ENCODE results near the gene ULK4.
"Not testable (repeated sequence)": the region's sequence is repeated elsewhere in the genome, so short reads cannot be mapped to it uniquely, and the experiment has no call there.

The ULK4 gene

DNA sequence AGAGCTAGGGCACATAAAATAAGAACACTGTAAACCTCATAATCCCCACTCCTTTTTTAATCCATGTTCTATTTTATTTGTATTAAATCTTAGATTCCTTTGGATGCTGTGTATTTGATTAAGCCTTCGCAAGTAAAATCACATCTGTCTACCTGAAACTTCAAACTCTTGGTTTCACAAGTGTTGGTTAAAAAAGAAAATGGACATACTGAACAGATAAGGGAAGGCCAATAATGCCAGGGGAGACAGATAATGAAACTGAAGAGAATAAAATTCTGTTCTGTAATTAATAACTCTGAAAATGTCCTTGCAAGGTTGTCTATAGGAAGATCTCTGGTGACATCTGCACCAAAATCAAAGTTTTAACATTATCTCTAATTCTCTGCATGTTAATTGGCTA lies 114.2 kb downstream of the ULK4 start:
- no peak overlapping the region for H3K4me3 ChIP-seq (ENCODE audit: low read depth in 1 of 5, low read length in 5 of 5)
- no peaks in the 10 kb centered on the region for H3K27me3 ChIP-seq (ENCODE audit: control insufficient read depth in 5 of 5, insufficient read depth in 4 of 5, low read length in 5 of 5)
- H3K4me1 ChIP-seq (ENCODE audit: control insufficient read depth in 5 of 5, insufficient read depth in 5 of 5, low read length in 5 of 5): peaks cover 0 to 6% (median 0%) of the 10 kb centered on the region in 5 donors
- H3K27ac ChIP-seq (ENCODE audit: low read depth, low read length): no peak overlapping the region
- no peaks in the 10 kb centered on the region for H3K36me3 ChIP-seq (ENCODE audit: control insufficient read depth in 5 of 5, insufficient read depth in 5 of 5, low read length in 5 of 5)
- H3K9me3 ChIP-seq (ENCODE audit: control insufficient read depth in 5 of 5, low read length in 5 of 5): no peaks in the 10 kb centered on the region
- H3K9ac ChIP-seq (ENCODE audit: low read length in 5 of 5): no peak overlapping the region

DNA sequence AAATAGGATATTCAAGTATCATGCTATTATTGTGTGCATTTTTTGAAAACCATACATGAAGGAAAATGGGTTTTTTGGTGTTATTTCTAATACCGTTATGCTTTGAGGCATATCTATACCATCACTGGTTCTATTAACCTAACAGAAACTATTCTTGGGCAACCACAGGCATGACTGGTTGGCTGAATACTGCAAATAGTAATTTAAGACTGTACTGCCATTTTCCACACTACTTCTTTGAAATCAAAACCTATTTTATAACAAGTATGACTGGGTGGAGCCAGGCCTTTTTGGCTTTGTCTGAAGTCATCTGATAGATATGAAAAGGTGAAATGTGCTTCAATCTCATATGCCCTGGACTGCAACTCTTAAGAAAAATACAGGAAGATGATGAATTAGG lies 115.1 kb downstream of the ULK4 start:
- H3K27ac ChIP-seq (ENCODE audit: low read depth, low read length): no peak overlapping the region
- H3K27me3 ChIP-seq (ENCODE audit: control insufficient read depth in 5 of 5, insufficient read depth in 4 of 5, low read length in 5 of 5): no peaks in the 10 kb centered on the region
- peaks cover 0 to 6% (median 0%) of the 10 kb centered on the region in 5 donors for H3K4me1 ChIP-seq (ENCODE audit: control insufficient read depth in 5 of 5, insufficient read depth in 5 of 5, low read length in 5 of 5)
- H3K9ac ChIP-seq (ENCODE audit: low read length in 5 of 5): no peak overlapping the region
- H3K36me3 ChIP-seq (ENCODE audit: control insufficient read depth in 5 of 5, insufficient read depth in 5 of 5, low read length in 5 of 5): no peaks in the 10 kb centered on the region
- H3K9me3 ChIP-seq (ENCODE audit: control insufficient read depth in 5 of 5, low read length in 5 of 5): no peaks in the 10 kb centered on the region
- no peak overlapping the region for H3K4me3 ChIP-seq (ENCODE audit: low read depth in 1 of 5, low read length in 5 of 5)

- no peak overlapping the region for H3K4me3 ChIP-seq (ENCODE audit: low read depth in 1 of 5, low read length in 5 of 5)
- H3K27me3 ChIP-seq (ENCODE audit: control insufficient read depth in 5 of 5, insufficient read depth in 4 of 5, low read length in 5 of 5): no peaks in the 10 kb centered on the region
- no peak overlapping the region for H3K27ac ChIP-seq (ENCODE audit: low read depth, low read length)
- H3K36me3 ChIP-seq (ENCODE audit: control insufficient read depth in 5 of 5, insufficient read depth in 5 of 5, low read length in 5 of 5): no peaks in the 10 kb centered on the region
- H3K4me1 ChIP-seq (ENCODE audit: control insufficient read depth in 5 of 5, insufficient read depth in 5 of 5, low read length in 5 of 5): peaks cover 0 to 6% (median 0%) of the 10 kb centered on the region in 5 donors
- H3K9ac ChIP-seq (ENCODE audit: low read length in 5 of 5): no peak overlapping the region
- H3K9me3 ChIP-seq (ENCODE audit: control insufficient read depth in 5 of 5, low read length in 5 of 5): no peaks in the 10 kb centered on the region
Measured at GRCh38 chr3:41845826-41846225, 116.1 kb downstream of the ULK4 start.

DNA sequence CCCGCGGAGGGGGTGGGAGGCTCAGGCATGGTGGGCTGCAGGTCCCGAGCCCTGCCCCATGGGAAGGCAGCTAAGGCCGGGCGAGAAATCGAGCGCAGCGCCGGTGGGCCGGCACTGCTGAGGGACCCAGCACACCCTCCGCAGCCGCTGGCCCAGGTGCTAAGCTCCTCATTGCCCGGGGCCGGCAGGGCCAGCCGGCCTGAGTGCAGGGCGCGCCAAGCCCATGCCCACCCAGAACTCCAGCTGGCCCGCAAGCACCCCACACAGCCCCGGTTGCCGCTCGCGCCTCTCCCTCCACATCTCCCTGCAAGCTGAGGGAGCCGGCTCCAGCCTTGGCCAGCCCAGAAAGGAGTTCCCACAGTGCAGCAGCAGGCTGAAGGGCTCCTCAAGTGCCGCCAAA lies 117.6 kb downstream of the ULK4 start:
- not testable (repeated sequence) for H3K9me3 ChIP-seq (ENCODE audit: control insufficient read depth in 5 of 5, low read length in 5 of 5); H3K27me3 ChIP-seq (ENCODE audit: control insufficient read depth in 5 of 5, insufficient read depth in 4 of 5, low read length in 5 of 5); H3K36me3 ChIP-seq (ENCODE audit: control insufficient read depth in 5 of 5, insufficient read depth in 5 of 5, low read length in 5 of 5); H3K27ac ChIP-seq (ENCODE audit: low read depth, low read length); H3K4me3 ChIP-seq (ENCODE audit: low read depth in 1 of 5, low read length in 5 of 5); H3K9ac ChIP-seq (ENCODE audit: low read length in 5 of 5); H3K4me1 ChIP-seq (ENCODE audit: control insufficient read depth in 5 of 5, insufficient read depth in 5 of 5, low read length in 5 of 5)

- H3K27ac ChIP-seq (ENCODE audit: low read depth, low read length); H3K9me3 ChIP-seq (ENCODE audit: control insufficient read depth in 5 of 5, low read length in 5 of 5); H3K4me3 ChIP-seq (ENCODE audit: low read depth in 1 of 5, low read length in 5 of 5); H3K9ac ChIP-seq (ENCODE audit: low read length in 5 of 5); H3K36me3 ChIP-seq (ENCODE audit: control insufficient read depth in 5 of 5, insufficient read depth in 5 of 5, low read length in 5 of 5); H3K27me3 ChIP-seq (ENCODE audit: control insufficient read depth in 5 of 5, insufficient read depth in 4 of 5, low read length in 5 of 5); H3K4me1 ChIP-seq (ENCODE audit: control insufficient read depth in 5 of 5, insufficient read depth in 5 of 5, low read length in 5 of 5): not testable (repeated sequence)
Measured at GRCh38 chr3:41840936-41841668, 120.8 kb downstream of the ULK4 start.

DNA sequence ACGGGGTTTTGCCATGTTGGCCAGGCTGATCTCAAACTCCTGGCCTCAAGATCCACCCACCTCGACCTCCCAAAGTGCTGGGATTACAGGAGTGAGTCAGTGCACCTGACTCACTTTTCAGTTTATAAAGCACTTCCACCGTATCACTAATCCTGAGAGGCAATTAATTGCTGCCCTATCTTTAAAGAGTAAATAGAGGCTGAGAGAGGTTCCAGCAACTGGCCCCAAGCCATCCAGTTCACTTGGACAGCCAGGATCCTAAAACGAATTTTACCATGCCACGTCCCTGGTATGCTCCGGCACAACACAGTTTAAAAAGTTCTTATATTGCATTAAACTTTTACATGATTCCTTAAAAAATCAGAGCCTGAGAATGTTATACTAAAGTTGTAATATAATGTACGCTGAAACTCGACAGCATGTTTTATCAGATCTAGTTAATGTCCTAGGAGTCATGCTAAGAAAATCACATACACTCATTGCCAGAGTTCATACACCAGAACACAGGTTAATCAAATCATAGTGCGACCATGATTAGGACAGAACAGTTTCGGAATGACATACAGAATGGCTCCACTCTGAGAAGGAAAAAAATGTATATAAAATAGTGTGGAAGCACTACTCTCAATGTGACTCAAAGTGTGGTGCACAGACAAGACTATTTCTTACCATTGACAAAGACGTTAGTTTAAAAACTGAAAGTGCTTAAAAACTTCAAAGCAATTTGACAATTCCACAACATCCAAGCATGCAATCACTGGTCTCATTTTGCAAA lies 125.4 kb downstream of the ULK4 start:
- Histone ChIP-seq H3K9me3 (ENCODE audit: control insufficient read depth in 5 of 5, low read length in 5 of 5) (peaks cover 0 to 4% (median 0%) of the 10 kb centered on the region in 5 donors), H3K4me1 (ENCODE audit: control insufficient read depth in 5 of 5, insufficient read depth in 5 of 5, low read length in 5 of 5) (no peaks in the 10 kb centered on the region), H3K27me3 (ENCODE audit: control insufficient read depth in 5 of 5, insufficient read depth in 4 of 5, low read length in 5 of 5) (no peaks in the 10 kb centered on the region), H3K9ac (ENCODE audit: low read length in 5 of 5) (no peak overlapping the region), H3K36me3 (ENCODE audit: control insufficient read depth in 5 of 5, insufficient read depth in 5 of 5, low read length in 5 of 5) (peaks cover 0 to 5% (median 0%) of the 10 kb centered on the region in 5 donors), H3K27ac (ENCODE audit: low read depth, low read length) (no peak overlapping the region), H3K4me3 (ENCODE audit: low read depth in 1 of 5, low read length in 5 of 5) (no peak overlapping the region)

GRCh38 chr3:41833628-41834027 lies 128.3 kb downstream of the ULK4 start:
- Histone ChIP-seq H3K9ac (ENCODE audit: low read length in 5 of 5) (no peak overlapping the region), H3K27ac (ENCODE audit: low read depth, low read length) (no peak overlapping the region), H3K4me3 (ENCODE audit: low read depth in 1 of 5, low read length in 5 of 5) (no peak overlapping the region), H3K27me3 (ENCODE audit: control insufficient read depth in 5 of 5, insufficient read depth in 4 of 5, low read length in 5 of 5) (no peaks in the 10 kb centered on the region), H3K36me3 (ENCODE audit: control insufficient read depth in 5 of 5, insufficient read depth in 5 of 5, low read length in 5 of 5) (peaks cover 0 to 5% (median 0%) of the 10 kb centered on the region in 5 donors), H3K4me1 (ENCODE audit: control insufficient read depth in 5 of 5, insufficient read depth in 5 of 5, low read length in 5 of 5) (no peaks in the 10 kb centered on the region), H3K9me3 (ENCODE audit: control insufficient read depth in 5 of 5, low read length in 5 of 5) (peaks cover 0 to 4% (median 0%) of the 10 kb centered on the region in 5 donors)

DNA sequence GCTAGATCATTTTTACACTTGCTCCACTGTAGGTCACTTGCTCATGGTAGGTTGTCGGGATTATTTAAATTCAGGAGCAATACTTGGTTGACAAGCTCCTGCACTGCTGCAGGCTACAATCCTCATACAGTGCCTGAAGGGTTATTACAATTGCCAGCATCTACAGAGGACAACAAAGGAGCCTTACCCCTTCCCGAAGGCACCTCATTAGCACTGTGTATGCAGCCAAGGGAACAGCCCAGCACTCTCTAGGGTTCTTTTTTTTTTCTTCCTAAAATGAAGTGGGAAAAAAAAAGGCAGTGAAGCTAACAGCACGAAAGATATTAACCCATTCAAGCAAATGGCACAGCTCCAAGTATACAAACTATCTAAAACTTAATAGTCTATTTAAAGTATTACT lies 142.7 kb downstream of the ULK4 start:
- H3K4me1 ChIP-seq (ENCODE audit: control insufficient read depth in 5 of 5, insufficient read depth in 5 of 5, low read length in 5 of 5): no peaks in the 10 kb centered on the region
- no peak overlapping the region for H3K4me3 ChIP-seq (ENCODE audit: low read depth in 1 of 5, low read length in 5 of 5)
- H3K9ac ChIP-seq (ENCODE audit: low read length in 5 of 5): no peak overlapping the region
- no peaks in the 10 kb centered on the region for H3K9me3 ChIP-seq (ENCODE audit: control insufficient read depth in 5 of 5, low read length in 5 of 5)
- no peak overlapping the region for H3K27ac ChIP-seq (ENCODE audit: low read depth, low read length)
- no peaks in the 10 kb centered on the region for H3K36me3 ChIP-seq (ENCODE audit: control insufficient read depth in 5 of 5, insufficient read depth in 5 of 5, low read length in 5 of 5)
- no peaks in the 10 kb centered on the region for H3K27me3 ChIP-seq (ENCODE audit: control insufficient read depth in 5 of 5, insufficient read depth in 4 of 5, low read length in 5 of 5)

- Histone ChIP-seq H3K27me3 (ENCODE audit: control insufficient read depth in 5 of 5, insufficient read depth in 4 of 5, low read length in 5 of 5) (no peaks in the 10 kb centered on the region), H3K9ac (ENCODE audit: low read length in 5 of 5) (no peak overlapping the region), H3K4me3 (ENCODE audit: low read depth in 1 of 5, low read length in 5 of 5) (no peak overlapping the region), H3K9me3 (ENCODE audit: control insufficient read depth in 5 of 5, low read length in 5 of 5) (no peaks in the 10 kb centered on the region), H3K4me1 (ENCODE audit: control insufficient read depth in 5 of 5, insufficient read depth in 5 of 5, low read length in 5 of 5) (no peaks in the 10 kb centered on the region), H3K27ac (ENCODE audit: low read depth, low read length) (no peak overlapping the region), H3K36me3 (ENCODE audit: control insufficient read depth in 5 of 5, insufficient read depth in 5 of 5, low read length in 5 of 5) (no peaks in the 10 kb centered on the region)
Measured at GRCh38 chr3:41808618-41809017, 153.3 kb downstream of the ULK4 start.

DNA sequence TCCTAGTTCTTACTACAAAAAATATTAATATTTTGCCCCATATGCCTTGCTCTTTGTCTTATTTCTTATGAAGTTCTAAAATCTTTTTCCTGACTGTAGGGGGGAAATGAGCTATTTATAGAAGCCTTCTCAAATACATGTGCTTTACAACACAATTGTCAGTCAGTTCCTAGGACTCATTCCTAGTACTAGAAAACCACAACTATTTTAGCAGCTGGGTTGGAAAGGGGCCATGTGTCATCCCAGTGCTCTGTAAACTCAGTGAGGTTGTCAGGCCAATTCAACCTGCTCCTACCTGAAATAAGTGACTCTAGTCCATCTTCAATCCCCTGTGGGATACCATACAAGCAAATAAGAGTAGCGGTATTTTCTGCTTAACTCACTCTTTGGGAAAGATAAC lies 153.8 kb downstream of the ULK4 start:
- no peaks in the 10 kb centered on the region for H3K27me3 ChIP-seq (ENCODE audit: control insufficient read depth in 5 of 5, insufficient read depth in 4 of 5, low read length in 5 of 5)
- no peak overlapping the region for H3K9ac ChIP-seq (ENCODE audit: low read length in 5 of 5)
- no peak overlapping the region for H3K27ac ChIP-seq (ENCODE audit: low read depth, low read length)
- H3K36me3 ChIP-seq (ENCODE audit: control insufficient read depth in 5 of 5, insufficient read depth in 5 of 5, low read length in 5 of 5): no peaks in the 10 kb centered on the region
- no peak overlapping the region for H3K4me3 ChIP-seq (ENCODE audit: low read depth in 1 of 5, low read length in 5 of 5)
- H3K9me3 ChIP-seq (ENCODE audit: control insufficient read depth in 5 of 5, low read length in 5 of 5): no peaks in the 10 kb centered on the region
- no peaks in the 10 kb centered on the region for H3K4me1 ChIP-seq (ENCODE audit: control insufficient read depth in 5 of 5, insufficient read depth in 5 of 5, low read length in 5 of 5)
